ENCODE measurements around the gene GPR6. TPM values are rescaled to one million over a fixed set of nuclear protein-coding genes. Genes with fewer than 3 reads are reported as not detected.
A peak's percentile ranks its signal among the peaks of the same experiment; 100 is the strongest.

The GPR6 gene
- total RNA-seq, 1 donor from 2014 or later, result not detected

GRCh38 chr6:109998159-109998785 lies 20.2 kb downstream of the GPR6 start:
- peak; percentile 24 for DNase-seq (ENCODE audit: low read depth)

DNA sequence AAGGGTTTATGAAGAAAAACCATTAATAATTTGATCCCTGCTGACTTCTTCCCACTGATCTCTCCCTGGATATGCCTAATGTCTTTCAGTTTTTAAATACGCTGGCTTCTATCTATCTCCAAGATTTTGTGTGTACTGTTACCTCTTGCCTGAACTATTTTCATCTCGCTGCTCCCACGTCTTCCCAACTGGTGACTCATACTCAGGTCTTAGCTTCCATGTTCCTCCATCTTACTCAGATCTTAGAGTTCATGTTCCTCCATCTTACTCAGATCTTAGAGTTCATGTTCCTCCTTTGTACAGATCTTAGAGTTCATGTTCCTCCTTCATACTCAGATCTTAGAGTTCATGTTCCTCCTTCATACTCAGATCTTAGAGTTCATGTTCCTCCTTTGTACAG lies 21.6 kb downstream of the GPR6 start:
- no peak for DNase-seq (ENCODE audit: low read depth)

DNA sequence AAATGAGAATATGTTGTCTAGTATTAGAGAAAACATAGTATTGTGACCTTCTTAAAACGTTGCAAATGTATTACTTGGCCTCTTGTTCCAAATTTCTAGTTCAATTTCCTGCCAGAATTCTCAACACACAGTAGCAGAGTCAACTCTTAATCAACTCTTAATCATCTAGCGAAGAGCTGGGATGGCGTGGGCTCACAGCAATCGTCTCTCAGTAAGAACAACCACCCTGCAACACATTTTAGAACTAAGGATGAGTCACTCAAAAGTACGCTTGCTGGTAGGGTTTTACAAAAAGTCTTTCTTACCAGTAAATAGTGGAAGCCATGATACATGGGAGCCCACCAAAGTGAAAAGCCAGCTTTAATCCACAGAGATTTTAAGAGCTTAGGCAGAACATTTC lies 24.6 kb downstream of the GPR6 start:
- DNase-seq (ENCODE audit: low read depth), result no peak

GRCh38 chr6:110013386-110013785 lies 35.3 kb downstream of the GPR6 start:
- no peak for DNase-seq (ENCODE audit: low read depth)

DNA sequence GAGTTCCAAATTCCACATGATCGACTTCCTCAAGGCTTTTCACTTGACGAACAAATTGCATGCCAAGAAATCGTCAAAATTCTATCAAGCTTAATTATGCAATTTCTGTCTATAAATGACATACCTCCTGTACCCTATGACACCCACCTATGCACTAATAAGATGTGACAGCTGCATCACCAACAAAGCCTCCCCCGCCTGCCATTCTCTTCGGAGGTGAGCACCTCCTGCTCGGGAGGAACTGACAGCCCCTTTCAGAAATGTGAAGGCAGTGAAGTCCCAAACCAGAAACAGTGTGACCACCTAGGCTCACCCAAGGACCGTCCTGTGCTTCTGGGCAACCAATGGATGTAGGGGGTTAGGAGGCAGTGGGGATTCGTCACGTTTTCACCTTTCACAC lies 37.1 kb downstream of the GPR6 start:
- DNase-seq (ENCODE audit: low read depth), result no peak

GRCh38 chr6:110017306-110017705 lies 39.2 kb downstream of the GPR6 start:
- DNase-seq (ENCODE audit: low read depth), result no peak

DNA sequence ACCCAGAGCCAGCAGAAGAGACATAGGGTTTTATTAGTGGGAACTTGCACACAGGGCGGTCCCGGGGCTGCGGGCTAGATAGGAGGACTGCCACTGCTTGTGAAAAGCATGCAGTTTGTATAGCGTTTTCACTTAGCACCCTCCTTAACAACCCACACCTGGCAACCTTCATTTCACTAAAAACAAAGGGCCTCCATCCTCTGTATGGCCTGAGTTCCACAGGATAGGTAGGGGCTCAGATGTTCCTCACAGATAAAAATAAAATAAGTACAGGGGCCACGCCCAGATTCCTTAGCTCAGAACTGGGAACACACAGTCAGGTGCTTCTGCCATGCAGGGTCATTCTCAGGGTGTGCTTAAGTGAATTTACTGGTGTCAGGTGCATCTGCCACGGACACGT lies 39.8 kb downstream of the GPR6 start:
- no peak for DNase-seq (ENCODE audit: low read depth)

DNA sequence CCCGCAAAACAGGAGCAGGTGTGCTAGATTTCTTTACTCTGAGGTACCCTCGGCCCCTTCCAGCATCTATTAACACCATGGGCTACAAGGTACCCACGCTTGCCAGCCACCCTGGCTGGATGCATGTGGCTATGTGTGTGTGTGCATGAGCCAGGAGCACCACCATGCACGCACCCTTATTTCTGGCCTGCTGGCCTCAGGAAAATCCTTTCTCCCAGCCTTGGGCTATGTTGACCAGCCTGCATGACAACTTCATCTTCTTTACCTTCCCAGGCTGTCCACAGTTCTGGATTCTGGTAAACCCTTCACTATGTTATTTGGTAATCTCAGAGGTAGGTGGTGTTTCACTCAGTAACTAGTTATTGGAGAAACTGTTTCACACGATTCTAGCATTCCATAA lies 40.4 kb downstream of the GPR6 start:
- no peak for DNase-seq (ENCODE audit: low read depth)

DNA sequence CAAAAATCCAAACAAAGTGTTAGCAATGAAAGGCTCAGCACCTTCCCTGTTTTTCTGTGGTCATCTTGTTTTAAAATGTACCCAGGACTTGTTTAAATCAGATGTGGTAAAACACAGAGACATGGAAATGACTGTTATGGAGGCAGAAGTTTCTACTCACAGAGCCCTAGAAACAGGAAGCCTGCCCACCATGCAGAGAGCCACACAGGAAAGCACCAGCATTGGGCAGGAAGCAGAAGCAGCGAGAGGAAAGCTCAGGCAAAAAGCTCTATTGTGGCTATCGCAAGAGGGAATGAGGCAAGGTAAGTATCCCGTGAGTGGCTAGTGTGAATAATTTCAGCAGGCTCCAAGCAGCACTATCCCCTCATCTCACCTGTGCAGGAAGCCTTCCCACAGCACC lies 42.8 kb downstream of the GPR6 start:
- no peak for DNase-seq (ENCODE audit: low read depth)

DNA sequence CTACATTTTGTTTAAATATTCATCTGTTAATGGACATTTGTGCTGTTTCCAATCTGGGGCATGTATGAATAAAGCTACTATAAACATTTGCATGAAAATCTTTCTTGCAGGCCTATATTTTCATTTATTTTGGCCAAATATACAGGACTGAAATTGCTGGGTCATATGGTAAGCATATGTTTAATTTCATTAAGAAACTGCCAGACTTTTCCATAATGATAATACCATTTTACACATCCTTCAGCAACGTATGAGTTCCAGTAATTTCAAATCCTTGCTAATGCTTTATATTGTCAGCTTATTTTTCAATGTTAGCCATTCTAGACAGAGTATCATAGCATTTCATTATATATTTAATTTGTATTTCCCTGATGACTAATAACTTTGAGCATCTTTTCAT lies 51.0 kb downstream of the GPR6 start:
- no peak for DNase-seq (ENCODE audit: low read depth)

Other genes starting within 250 kb of the GPR6 start
- gene WASF1, start 201.4 kb downstream of the GPR6 start, total RNA-seq, result 8.1 and 10.5 TPM in 2 replicates
- 14.6 and 16.3 TPM in 2 replicates for gene CDC40, start 202.1 kb downstream of the GPR6 start, total RNA-seq

All from myocyte (in vitro differentiated cells).